GM21447 (cell line): ENCODE data around the gene RIN1.

Experiments
- ATAC-seq: cut with Tn5 transposase; IDR thresholded peaks from one replicate; pipeline ENCODE4 v1.9.1; 2021; ENCODE audit not compliant: unreplicated experiment

RIN1 gene

GRCh38 chr11:66302656-66303055 lies 33.6 kb downstream of the RIN1 start:
- ATAC-seq: no peak

DNA sequence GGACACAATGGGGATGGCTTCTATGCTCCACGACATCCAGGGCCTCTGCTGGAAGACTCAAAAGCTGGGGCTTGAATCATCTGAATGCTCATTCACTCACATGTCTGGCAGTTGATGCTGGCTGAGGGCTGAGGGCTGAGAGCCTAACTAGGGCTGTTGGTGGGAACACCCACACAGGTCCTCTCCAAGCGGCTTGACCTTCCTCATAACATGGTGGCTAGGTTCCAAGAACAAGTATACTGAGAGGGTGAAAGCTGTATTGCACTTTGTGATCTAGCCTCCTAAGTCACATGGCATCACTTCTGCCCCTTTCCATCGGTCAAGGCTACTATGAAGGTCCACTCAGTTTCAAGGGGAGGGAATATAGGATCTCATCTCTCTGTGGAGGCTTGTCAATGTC lies 37.0 kb downstream of the RIN1 start:
- no peak for ATAC-seq

- ATAC-seq: no peak
These were observed 38.6 kb downstream of the RIN1 start for GRCh38 chr11:66297610-66298009.

- ATAC-seq: no peak
These were observed 41.3 kb downstream of the RIN1 start for GRCh38 chr11:66294626-66295620.

- ATAC-seq: no peak
These were observed 42.2 kb downstream of the RIN1 start for GRCh38 chr11:66293777-66294625.

DNA sequence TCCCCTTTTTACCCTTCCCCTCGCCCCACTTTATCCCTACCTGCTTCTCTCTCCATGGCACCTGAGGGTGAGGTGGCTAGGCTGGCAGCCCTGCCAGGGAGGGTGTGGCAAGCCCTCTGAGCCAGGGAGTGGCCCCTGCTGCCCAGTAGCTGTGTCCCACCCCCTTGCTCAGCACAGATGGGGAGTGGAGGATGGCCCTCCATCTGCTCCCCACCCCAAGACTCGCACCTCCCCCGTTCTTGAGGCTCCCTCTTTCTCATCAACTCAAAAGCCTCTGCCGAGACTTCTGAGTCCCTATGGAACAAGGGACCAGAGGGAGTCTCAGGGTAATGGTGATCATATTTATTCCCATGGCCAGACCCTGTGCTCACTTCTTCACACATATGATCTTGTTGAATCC lies 42.9 kb downstream of the RIN1 start:
- ATAC-seq: no peak

- ATAC-seq: no peak
These were observed 43.5 kb downstream of the RIN1 start for GRCh38 chr11:66292543-66293332.

DNA sequence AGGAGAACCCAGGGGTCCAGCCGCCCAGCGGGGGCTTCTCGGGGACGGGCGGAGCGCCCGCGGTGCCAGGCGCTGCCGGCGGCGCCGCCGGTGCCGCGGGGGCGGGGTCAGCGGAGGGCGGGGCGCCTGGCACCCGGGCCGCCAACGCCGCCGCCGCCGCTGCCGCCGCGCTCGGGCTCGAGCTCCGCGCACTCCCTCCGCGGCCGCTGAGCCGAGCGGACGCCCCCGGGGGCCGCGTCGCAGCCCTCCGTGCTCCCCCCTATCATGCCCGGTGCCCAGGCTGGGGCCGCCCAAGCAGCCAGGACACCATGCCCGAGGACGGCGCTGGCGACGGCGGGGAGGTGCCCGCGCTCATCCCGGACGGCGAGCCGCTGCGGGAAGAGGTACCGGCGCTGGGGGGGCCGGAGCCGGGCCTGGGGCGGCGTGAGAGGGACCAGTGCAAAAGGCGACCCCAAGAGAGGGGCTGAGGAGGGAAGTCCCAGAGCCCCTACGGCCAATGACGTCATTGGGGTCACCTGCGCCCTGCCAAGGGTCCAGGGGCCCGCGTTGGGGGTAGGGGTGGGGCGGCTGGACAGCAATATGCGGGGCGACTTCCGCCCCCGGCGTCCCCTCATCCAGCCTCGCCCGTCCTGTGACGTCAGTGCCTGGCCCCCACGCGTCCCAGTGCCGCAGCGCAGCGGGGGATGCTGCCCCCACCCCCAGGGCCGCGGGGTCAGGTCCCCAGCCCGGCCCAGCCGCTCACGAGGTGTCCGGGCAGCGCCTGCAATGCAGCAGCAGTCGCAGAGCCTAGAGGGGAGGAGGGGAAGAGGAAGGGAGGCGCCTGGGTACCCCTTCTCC lies 44.3 kb downstream of the RIN1 start, which contains the start of gene TMEM151A:
TSS of gene TMEM151A (plus strand) at position 189 of the 837 bp plus-strand sequence. CDS start at position 309, 120 bp downstream.
- no peak for ATAC-seq

DNA sequence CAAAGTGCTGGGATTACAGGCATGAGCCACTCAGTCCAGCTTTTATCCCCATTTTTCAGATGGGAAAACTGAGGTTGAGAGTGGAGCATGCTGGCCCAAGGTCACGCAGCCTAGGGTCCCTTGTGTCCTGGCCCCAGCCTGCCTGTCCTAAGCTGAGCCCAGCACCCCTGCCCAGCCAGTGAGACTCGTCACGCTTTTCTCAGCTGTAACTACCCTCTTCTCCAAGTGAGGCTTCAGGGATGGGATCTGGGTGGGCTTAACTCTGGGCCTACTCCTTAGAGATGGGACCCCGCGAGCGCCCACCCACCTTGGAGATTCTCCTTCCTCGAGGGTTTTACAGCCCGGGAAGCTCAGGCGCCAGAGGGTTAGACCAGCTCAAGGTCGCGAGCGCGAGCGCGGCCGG lies 44.9 kb downstream of the RIN1 start:
- no peak for ATAC-seq

DNA sequence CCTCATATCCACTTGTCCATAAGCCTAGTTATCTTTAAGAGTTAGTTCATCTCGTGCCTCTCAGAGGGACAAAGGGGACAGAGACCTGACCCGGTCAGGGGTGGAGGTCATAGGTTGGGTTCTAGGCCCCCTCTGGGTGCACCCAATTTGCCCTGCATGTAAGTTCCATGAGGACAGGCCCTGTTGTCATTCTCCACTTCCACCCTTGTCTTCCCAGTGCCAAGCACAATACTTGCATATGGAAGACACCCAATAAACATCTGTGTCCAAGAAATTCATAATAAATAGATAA lies 46.0 kb downstream of the RIN1 start:
- ATAC-seq: no peak

DNA sequence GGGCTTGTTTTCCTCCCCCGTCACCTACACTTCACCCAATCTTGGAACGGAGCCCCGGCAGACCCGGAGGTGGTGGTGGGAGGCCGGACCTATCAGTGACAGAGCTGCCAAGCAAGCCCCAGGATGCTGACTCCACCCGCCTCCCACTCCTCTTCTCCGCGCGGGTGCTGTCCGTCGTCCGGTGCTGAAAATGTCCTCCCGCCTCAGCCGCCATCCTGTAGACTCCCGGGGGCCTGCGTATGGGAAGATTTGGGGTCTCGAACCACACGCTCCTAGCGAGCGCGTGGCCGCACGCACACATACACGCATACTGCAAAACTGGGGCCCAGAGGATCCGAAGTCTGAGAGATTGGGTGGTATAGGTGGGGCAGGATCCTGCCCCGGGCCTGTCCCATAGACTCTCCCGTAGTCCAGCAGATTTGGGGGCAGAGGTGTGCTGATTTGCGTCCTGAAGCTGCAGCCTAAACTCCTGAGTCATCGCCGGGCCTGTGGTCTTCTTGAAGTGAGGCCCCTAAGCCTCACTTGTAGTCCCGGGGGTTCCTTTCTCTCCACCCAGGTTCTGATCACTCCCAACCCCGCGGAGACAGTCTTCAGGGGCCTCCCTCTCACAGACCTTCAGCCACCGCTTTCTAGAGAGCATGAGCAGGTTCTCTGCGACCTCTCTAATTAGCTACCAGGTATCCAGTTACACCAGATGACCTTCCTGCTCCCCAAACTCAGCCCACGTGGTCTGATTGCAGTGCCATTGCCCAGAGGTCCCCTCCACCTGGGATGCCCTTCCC lies 46.5 kb downstream of the RIN1 start:
- ATAC-seq: peak; percentile 42

DNA sequence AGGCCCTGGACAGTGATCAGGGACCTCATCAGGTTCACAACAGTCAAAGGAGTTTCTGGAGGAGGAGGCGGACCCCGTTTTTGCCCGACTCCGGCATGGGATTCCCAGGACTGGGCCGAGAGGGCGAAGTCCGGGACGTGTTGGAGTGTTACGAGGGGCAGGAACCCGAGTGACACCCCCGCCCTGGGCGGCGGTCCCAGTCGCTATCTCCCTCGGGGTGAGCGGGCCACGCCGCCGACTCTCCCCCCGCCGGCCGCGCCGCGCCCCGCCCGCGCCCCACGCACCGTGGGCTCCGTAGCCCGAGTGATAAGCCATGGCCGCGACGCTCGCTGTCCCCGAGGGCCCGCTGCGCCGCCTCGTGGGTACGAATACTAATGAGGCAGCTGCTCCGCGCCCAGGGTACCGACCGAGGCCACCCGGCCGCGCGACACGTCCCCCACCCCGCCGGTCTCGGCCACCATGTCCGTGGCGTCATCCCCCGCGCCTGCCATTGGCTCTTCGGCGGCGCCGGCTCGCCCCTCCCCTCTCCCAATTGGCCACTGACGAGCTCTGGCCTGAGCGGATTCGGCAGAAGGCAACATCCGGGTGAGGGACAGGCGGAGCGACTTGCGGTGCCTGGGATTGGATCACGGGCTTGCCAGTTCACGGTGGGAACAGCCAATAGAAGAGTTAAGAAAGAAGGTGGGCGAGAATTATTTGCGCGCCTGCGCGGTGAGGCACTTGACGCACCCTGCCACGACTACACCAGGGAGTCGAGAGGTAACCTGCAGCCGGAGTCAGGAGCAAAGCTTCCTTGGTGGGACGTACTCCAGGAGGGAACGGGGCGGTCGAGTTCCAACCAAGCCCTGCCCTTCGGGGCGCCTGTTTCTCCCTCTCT lies 47.3 kb downstream of the RIN1 start, which contains the start of gene YIF1A:
TSS of gene YIF1A (minus strand) at position 473 of the 877 bp plus-strand sequence. CDS start at position 315, 158 bp downstream.
- ATAC-seq: peak; percentile 91

GRCh38 chr11:66287889-66288670 lies 48.2 kb downstream of the RIN1 start:
- no peak for ATAC-seq

DNA sequence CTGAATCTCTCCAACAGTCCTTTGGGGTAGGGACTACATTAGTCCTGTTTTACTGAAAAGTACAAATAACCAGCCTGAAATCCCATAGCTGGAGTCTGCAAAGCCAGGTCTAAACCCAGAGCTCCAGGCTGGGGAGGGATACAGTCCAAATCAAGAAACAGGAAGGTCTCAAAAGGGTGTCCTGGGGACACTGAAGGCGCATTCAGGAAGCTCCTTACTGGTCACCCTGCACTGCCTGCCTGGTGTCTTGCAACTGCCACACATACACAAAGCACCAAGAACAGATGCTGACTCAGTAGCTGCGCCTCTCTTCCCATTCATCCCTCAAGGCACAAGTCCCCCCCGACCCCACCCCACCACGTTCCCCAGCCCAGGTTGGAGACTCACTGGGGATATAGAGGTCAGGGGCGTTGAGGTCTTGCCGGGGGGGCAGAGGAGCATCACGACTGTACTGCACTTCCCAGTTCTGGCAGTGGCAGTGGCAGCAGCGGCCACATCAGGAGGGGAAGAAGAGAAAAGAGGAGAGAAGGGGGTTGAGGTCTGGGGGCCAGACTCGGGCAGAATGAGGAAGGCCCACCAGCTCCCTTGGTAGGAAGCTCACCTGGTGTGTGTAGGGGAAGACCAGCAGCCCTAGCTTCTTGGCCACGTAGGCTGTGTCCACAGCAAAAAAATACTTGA lies 48.9 kb downstream of the RIN1 start:
- no peak for ATAC-seq

DNA sequence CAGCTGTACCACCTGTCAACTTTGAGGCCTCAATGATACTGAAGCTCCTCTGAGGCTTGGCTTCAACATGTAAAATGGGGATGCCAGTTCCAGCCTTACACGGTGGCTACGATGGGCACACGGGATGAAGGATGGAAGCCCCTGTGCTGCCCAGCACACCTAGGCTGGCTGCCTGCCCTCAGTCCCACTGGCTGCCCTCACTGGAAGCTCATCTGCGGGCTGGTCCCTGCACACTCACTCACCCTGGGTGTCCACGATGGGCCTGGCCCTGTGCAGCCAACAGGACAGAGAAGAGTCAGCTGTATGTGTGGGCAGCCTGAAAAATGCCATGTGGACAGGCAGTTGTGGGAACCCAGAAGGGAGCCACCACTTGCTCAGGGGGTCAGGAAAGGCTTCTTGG lies 49.5 kb downstream of the RIN1 start:
- no peak for ATAC-seq

DNA sequence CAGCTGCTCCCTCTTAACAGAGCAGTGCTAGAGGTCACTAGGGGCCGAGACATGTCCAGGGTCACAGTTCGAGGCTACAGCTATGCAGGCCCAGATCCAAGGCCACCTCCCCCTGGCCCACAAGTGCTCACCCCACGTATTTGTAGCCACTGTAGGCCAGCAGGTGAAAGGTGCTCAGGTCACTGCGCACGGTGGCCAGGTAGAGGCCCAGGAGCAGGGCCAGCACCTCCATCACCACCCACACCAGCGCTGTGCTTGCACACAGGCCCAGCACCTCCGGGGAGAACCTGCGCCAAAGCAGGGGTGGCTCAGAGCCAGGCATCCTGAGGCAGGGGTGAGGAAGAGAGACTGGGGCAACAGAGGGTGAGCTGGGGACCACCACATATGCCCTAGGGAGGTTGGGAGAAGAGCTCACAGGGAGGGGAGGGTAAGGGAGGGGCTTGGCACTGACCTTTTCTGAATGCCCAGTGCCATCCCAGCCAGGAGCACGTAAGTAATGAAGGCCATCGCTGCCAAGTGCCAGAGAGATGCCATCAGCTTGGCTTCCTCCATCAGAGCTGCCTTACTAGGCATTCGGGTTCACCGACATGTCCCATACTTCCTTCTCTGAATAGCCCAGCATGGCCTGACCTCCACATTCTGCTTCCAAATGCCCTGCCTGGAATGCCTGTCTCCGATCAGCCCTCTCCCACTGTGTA lies 50.8 kb downstream of the RIN1 start:
- ATAC-seq: no peak
